HG02798 (cell line): ENCODE results near the gene AADACL2.

Experiments
- ATAC-seq: cut with Tn5 transposase; IDR thresholded peaks from one replicate; pipeline ENCODE4 v1.9.1; 2021; ENCODE audit warnings: mild to moderate bottlenecking; ENCODE audit not compliant: unreplicated experiment, poor library complexity

The AADACL2 gene, protein sequence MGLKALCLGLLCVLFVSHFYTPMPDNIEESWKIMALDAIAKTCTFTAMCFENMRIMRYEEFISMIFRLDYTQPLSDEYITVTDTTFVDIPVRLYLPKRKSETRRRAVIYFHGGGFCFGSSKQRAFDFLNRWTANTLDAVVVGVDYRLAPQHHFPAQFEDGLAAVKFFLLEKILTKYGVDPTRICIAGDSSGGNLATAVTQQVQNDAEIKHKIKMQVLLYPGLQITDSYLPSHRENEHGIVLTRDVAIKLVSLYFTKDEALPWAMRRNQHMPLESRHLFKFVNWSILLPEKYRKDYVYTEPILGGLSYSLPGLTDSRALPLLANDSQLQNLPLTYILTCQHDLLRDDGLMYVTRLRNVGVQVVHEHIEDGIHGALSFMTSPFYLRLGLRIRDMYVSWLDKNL

DNA sequence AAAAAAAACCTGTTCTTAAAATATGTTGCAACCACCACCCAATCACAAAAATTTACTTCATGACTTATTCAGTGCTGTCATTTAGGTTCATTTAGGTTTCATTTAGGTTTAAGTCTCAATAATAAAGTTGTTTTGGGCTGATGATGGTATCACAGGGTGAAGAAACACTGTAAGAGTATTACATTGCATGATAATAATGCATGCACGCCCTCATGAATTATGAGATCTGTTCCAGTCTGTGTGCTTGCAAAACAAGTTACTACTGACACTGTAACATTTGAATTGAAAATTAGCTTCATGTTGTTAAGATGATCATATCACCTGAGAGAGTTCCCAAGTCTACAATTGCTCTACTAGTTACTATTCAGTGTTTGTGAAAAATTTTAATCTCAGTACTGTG, at the start of gene AADACL2:
Gene AADACL2 (plus strand): TSS at position 315 of the 400 bp plus-strand sequence. CDS start 109 bp downstream, outside the sequence.
- no peak for ATAC-seq

DNA sequence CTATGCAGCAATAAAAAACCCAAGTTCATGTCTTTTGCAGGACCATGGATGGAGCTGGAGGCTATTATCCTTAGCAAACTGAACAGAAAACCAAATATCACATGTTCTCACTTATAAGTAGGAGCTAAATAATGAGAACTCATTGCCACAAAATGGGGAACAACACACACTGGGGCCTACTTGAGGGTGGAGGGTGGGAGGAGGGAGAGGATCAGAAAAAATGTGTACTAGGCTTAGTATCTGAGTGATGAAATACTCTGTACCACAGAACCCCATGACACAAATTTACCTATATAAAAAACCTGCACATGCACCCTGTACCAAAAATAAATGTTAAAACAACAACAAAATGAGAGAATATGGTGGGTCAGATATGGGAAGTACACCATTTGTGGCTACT, 49.6 kb upstream of the AADACL2 start:
- ATAC-seq = no peak

DNA sequence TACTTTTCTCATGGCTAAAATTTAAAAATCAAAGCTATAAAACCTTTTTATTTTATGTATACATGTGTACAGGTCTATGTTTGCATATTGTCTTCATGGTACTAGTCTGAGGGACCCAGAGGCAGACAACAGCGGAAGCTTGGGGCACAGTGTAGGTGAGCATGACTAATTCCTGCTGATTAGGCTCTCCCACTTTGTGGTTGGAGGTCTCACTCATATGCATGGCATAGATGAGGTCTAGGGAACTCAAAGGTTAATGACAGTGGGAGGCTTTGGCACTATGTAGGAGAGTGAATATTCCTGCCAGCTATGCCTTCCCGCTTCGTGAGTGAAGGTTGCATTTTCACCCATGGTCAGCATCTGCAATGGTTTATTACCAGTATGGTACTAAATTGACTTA, 47.5 kb upstream of the AADACL2 start:
- no peak for ATAC-seq

DNA sequence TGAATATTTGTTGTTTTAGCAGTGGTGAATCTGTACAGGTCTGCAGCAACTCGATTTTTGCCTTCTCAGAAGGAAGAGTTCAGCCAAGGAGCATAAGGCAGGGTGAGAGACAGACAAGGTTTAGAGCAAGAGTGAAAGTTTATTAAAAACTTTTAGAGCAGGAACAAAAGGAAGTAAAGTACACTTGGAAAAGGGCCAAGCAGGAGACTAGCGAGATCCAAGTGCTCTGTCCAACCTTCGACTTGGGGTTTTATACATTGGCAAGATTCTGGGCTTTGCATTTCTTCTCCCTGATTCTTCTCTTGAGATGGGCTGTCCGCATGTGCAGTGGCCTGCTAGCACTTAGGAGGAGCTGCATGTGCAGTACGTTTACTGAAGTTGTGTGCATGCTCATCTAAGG, 46.7 kb upstream of the AADACL2 start:
- ATAC-seq = no peak

DNA sequence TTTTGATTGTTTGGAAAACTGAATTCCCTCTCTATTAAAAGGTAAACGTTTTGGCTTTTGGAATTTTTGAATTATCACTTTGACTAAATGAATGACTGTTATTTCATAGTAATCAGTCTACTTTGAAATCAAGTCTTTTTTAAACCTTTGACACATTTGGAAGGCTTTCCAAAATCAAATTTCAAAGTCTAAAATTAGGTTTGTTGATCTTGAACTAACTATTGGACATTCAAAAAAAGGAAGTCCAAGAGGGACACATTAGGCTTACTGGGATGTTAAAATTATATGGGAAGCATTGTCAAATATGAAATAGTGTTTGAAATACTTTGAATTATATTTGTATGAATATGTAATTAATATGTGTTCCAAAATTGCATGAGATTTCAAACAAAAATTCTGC, 45.2 kb upstream of the AADACL2 start:
- ATAC-seq = no peak

DNA sequence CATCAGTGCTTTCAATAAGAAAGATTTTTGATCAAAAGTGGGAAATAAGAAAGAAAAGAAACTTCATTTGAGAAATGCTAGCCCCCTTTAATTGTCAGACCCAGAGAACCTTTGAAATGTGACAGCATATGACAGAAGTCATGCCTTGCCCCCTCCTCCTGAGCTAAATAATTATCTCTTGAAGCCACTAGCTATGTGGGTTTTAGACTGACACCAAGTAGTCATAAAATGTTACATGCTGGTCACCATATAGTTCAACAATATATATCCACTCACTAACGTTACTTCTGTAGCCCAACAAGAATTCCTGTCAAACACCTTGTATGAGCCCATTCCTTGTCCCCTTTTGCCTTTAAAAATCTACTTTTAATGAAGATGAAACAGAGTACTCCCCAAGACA, 43.1 kb upstream of the AADACL2 start:
- no peak for ATAC-seq

DNA sequence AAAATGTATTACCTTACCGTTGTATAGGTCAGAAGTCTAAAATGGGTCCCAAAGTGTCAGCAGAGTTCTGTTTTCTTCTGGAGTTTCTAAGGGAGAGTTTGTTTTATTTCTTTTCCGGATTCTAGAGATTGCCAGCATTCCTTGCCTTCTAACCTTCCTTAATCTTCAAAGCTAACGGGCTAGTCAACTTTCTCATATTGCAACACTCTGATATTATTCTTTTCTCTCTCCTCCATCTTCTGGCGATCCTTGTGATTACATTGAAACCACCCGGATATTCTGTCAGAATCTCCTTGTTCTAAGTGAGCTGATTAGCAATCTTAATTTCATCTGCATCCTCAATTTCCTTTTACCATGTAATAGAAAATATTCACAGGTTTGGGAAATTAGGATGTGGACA, 36.2 kb upstream of the AADACL2 start:
- ATAC-seq = no peak

DNA sequence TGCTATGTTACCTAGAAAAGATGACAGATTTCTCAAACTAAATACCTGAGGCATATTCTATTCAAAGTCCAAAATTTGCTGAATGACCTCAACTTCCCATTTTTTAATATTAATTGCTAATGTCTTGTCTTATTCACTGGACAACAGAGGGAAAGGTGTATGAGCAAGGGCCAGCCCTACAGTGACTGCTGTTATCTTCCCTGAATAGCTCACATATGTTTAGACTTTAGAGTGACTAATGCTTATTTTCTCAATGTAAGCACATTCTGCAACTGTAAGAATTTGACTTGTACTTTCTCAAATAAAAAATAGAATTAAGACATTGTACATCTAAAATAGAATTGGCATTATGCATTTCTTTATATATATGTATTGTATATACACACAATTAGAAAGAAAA, 26.5 kb upstream of the AADACL2 start:
- no peak for ATAC-seq

DNA sequence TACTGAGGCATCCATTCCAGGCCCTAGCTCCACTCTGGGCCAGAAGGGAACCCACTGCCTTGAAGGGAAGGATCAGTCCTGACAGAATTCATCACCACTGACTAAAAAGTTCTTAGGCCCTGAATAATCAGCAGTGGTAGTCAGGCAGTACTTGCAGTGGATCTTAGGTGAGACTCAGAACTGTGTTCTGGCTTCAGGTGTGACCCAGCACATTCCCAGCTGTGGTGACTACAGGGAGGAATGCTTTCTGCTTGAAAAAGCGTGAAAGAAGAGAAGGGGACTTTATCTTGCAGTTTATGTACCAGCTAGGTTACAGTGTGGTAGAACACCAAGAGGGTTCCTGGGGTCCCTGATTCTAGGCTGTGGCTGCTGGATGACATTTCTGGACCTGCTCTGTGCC, 24.9 kb upstream of the AADACL2 start:
- no peak for ATAC-seq

DNA sequence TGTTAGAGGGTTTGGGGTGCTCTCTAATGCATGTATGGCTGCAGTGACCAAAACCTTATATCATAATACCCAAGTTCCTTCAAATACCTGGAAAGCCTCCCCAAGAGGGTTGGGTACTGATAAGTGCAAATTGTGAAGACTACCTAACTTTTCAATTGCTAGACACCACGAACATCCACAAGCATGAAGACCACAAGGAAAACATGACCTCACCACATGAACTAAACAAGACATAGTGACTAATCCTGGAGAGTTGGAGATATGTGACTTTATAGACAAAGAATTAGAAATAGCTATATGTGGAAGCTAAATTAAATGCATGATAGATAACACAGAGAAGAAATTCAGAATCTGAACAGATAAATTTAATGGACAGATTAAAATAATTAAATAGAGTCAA, 23.9 kb upstream of the AADACL2 start:
- no peak for ATAC-seq

DNA sequence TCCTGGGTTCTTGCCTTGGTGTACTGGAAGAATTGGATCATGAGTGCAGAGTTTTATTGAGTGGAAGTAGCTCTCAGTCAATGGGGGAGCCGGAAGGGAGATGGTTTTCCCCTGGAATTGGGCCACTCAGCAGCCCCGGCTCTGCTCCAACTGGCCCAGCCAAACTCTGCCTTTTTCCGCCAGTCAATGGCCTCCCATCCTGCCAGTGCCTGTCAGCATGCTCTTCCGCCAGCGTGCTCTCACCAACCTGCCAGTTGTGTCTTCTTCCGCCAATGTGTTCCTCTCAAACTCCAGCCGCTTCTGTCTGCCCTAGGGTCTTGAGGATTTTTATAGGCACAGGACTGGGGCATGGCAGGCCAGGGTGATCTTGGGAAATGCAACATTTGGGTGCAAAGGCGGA, 12.4 kb upstream of the AADACL2 start:
- ATAC-seq = no peak

DNA sequence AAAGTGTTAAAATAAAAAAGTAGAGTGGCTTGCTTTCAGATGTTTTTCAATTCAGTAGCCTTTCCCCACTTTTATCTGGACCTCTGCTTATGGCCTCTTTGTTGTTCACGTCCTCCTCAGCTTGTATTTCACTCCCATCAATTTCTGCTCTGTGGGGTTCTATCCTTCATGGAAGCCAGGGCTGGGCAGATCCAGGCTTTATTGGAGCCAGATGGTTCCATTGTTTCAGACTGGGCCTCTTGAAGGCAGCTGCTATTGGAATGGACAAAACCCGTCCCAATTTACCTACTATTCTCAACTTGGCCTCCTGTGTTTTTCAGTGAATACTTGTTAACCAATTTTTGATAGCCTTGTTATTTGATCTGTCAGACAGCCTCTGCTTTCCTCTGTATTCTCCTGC, 10.9 kb upstream of the AADACL2 start:
- no peak for ATAC-seq

DNA sequence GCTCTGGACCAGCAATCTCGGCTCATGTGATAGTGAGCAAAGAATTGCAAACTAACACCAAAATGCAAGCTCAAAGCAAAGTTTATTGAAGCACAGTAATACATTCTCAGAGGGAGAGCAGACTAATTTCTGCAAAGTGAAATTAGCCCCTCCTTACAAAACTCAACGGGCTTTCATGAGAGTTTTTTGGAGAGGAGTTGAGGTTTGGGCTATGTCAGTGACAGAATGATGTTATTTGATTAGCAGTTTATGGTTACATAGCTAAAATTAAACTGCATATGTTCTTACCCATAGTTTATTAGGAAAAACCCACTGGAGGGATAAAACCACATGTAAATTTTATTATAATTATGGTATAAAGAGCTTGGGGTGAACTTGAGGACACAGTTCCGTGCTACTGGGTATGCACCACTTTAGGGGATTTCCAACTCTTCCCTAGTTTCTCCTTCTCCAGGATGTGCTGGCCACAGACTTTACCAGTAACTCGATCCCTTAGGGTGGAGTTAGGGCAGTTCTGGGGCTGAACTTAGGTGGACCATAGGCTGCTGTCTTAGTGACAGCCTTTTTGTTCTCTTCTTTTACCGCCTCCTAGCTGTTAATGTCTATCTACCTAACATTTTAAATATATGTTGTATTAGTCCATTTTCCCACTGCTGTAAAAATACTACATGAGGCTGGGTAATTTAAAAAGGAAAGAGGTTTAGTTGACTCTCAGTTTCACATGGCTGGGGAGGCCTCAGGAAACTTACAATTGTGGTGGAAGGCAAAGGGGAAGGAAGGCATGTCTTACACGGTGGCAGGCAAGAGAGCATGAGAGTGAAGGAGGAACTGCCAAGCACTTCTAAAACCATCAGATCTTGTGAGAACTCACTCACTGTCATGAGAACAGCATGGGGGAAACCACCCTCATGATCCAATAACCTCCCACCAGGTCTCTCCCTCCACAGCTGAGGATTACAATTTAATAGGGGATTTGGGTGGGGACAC, 8.9 kb upstream of the AADACL2 start:
- no peak for ATAC-seq

DNA sequence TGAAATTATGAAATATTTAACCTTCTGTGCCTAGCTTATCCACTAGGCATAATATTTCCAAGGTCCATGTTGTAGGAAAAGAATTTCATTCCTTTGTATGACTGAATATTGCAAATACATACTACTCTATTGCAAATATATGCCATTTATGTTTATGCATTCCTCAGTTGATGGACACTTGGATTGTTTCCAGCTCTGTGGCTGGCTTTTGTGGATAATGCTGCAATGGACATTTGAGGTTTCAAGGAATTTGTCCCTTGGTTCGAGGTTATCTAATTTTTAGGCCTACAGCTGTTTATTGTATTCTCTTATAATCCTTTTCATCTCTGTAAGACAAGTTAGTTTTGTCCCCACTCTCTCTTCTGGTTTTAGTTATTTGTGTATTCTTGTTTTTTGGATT, 7.7 kb upstream of the AADACL2 start:
- no peak for ATAC-seq

DNA sequence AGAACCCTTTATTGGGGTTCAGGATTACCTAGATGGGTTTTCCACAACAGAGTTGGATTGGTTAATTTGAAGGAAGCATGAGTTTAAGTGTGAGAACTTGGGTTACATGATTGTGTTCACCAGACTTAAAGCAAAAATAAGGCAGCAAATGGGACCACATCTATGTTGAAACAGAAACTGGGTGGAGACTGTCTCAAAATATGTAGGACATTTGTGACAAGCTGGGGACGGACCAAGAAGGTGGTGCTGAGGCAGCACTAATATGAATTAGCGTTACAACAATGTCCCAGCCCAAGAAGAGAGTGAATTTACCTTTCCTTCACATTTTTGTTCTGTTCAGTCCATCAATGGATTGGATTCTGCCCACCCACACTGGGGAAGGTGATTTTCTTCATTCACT, 866 bp upstream of the AADACL2 start:
- ATAC-seq = no peak

DNA sequence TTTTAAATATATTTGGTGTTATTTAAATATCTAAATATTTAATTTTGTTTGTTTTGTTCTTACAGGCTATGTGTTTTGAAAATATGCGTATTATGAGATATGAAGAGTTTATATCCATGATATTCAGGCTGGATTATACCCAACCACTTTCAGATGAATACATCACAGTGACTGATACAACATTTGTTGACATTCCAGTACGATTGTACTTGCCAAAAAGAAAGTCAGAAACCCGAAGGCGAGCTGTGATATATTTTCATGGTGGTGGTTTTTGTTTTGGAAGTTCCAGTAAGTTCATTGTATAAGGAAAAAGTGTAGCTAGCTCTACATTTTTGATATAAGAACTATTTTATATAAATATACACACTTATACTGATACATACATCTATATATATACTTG, 6.9 kb downstream of the AADACL2 start:
- no peak for ATAC-seq

DNA sequence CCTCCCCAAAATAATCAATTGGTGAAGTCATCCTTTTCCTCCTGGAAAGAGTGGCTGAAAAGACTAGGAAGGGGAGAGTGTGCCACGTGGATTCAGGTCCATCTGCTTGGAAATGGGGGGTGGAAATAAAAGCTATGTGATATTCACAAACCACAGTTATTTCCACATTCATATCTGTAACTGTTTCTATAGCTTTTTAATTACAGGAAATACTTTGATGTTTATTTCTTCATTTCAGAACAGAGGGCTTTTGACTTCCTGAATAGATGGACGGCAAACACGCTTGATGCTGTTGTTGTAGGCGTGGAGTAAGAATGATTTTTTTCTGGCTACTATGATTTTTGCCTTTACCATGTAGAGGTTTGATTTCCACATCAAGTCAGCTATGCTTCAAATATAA, 10.1 kb downstream of the AADACL2 start:
- ATAC-seq = no peak

DNA sequence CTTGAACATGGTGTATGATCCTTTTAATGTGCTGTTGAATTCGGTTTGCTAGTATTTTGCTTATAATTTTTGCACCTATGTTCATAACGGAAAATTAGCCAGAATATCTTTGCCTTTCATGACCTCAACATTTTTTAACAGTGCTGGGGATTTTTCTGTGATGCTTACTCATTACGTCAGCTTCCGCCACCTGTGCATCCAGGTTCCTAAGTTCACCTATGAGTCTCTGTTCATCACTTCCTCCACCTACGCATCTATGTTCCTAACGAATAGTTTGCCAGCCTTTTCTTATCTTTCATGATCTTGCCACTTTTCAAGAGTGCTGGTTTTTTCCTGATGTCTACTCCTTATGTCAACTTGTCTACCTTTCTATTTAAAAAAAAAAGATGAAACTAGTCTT, 16.5 kb downstream of the AADACL2 start:
- ATAC-seq = no peak

DNA sequence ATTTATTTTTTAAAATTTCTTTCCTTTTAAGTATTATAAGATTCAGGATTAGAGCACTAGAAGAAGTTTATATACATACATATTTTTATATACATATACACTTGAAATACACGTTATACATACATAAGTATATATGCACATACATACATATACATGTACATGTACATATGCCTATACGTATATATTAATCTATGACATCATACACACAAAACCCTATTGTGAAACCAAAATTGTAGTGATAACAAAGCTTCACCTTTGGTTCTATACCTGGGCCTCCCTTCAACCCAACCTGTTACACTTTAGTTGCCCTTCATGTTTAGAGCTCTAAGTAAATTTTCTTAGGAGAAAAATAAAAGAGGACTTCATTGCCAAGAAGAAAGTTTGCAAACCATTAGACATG, 17.0 kb downstream of the AADACL2 start:
- no peak for ATAC-seq

DNA sequence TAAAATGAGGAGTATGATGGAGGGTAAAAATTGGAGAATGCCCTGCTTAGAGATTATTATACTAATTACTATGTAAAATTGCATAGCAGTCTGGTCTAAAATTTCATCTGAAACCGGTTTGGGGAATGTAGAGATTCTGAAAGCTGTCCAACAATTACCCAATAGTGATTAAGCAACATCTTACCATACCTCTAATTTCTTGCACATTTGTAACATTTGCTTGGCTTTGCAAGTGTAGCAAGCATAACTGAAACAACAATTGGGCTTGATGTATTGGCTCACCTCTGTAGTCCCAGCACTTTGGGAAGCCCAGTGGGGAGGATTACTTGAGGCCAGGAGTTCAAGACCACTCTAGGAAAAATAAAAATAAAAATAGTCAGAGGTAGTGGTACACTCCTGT, 17.4 kb downstream of the AADACL2 start:
- ATAC-seq = no peak

DNA sequence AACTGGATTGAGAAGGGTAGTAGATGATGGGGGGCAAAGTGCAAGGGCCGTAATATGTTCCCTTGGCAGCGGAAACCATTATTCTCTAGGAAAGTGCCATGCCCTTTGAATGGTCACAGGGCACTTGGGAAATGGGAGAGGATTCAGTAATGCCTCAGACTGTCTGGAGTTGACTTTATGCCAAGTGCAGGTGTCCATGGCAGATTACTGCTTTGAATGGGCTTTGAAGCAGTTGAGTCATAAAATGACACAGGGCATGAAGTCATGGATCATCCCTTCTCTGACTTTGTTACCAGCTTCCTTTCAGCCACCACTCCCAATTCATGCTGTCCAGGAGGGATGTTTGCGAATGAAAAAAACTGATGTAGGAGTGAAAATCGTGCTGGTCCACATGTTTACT, 20.1 kb downstream of the AADACL2 start:
- no peak for ATAC-seq
